Measurements from ENCODE around the gene CACNA2D3. TPM values are rescaled to one million over a fixed set of nuclear protein-coding genes. Genes with fewer than 3 reads are reported as not detected.

CACNA2D3 gene
- total RNA-seq, 1 donor from 2014 or later, result not detected

- no peaks in the 10 kb centered on the region for H3K79me2 ChIP-seq (ENCODE audit: low read depth)
- H2AFZ ChIP-seq (replicated peaks), result no peak overlapping the region
- DNase-seq (ENCODE audit: low spot score), result no peak
- peaks cover 7% of the 10 kb centered on the region for H3K27me3 Mint-ChIP-seq (ENCODE audit: insufficient read depth, low read depth)
- no peaks in the 10 kb centered on the region for H3K36me3 Mint-ChIP-seq
- H3K27ac Mint-ChIP-seq, result no peak overlapping the region
- H3F3A ChIP-seq (ENCODE audit: low read depth), result no peaks in the 10 kb centered on the region
- H4K20me1 ChIP-seq (ENCODE audit: low read depth), result no peaks in the 10 kb centered on the region
- no peak overlapping the region for H3K9ac ChIP-seq
- peaks cover 13% of the 10 kb centered on the region for H3K4me1 Mint-ChIP-seq
- no peak for TF ChIP-seq CTCF (IDR thresholded peaks at IDR 0.05)
- no peak for TF ChIP-seq EZH2phosphoT487 (IDR thresholded peaks at IDR 0.05)
- TF ChIP-seq EZH2 (IDR thresholded peaks at IDR 0.05), result no peak
- no peaks in the 10 kb centered on the region for H3K9me3 ChIP-seq (ENCODE audit: low read depth)
- no peaks in the 10 kb centered on the region for H3K27me3 ChIP-seq
- no peak overlapping the region for H3K4me3 Mint-ChIP-seq
- no peaks in the 10 kb centered on the region for H3K36me3 ChIP-seq
- no peak overlapping the region for H3K27ac ChIP-seq
- H3K4me3 ChIP-seq, result no peak overlapping the region
- H3K4me1 ChIP-seq, result peaks cover 7% of the 10 kb centered on the region
- H3K4me2 ChIP-seq, result no peak overlapping the region
- H3K9me3 Mint-ChIP-seq, result peaks cover 3% of the 10 kb centered on the region
Observed at GRCh38 chr3:54713031-54713430, 590.7 kb downstream of the CACNA2D3 start.

- H3F3A ChIP-seq (ENCODE audit: low read depth), result no peaks in the 10 kb centered on the region
- no peak for DNase-seq (ENCODE audit: low spot score)
- H3K4me3 ChIP-seq, result no peak overlapping the region
- H3K27ac ChIP-seq, result no peak overlapping the region
- TF ChIP-seq EZH2phosphoT487 (IDR thresholded peaks at IDR 0.05), result no peak
- no peak for TF ChIP-seq CTCF (IDR thresholded peaks at IDR 0.05)
- H3K9me3 ChIP-seq (ENCODE audit: low read depth), result no peaks in the 10 kb centered on the region
- no peak overlapping the region for H3K9ac ChIP-seq
- H4K20me1 ChIP-seq (ENCODE audit: low read depth), result no peaks in the 10 kb centered on the region
- H3K4me2 ChIP-seq, result no peak overlapping the region
- peaks cover 3% of the 10 kb centered on the region for H3K4me1 ChIP-seq
- H3K9me3 Mint-ChIP-seq, result peaks cover 3% of the 10 kb centered on the region
- H3K4me1 Mint-ChIP-seq, result peaks cover 9% of the 10 kb centered on the region
- no peak overlapping the region for H3K4me3 Mint-ChIP-seq
- no peak overlapping the region for H3K27ac Mint-ChIP-seq
- H3K36me3 Mint-ChIP-seq, result no peaks in the 10 kb centered on the region
- no peaks in the 10 kb centered on the region for H3K79me2 ChIP-seq (ENCODE audit: low read depth)
- no peak overlapping the region for H2AFZ ChIP-seq (replicated peaks)
- H3K27me3 ChIP-seq, result no peaks in the 10 kb centered on the region
- no peaks in the 10 kb centered on the region for H3K36me3 ChIP-seq
- peaks cover 7% of the 10 kb centered on the region for H3K27me3 Mint-ChIP-seq (ENCODE audit: insufficient read depth, low read depth)
Observed at GRCh38 chr3:54713455-54713854, 591.1 kb downstream of the CACNA2D3 start.

GRCh38 chr3:54714035-54714434 is 591.7 kb downstream of the CACNA2D3 start:
- TF ChIP-seq EZH2 (IDR thresholded peaks at IDR 0.05) (no peak), EZH2phosphoT487 (IDR thresholded peaks at IDR 0.05) (no peak)
- H3K27ac ChIP-seq, result no peak overlapping the region
- no peak overlapping the region for H3K4me3 ChIP-seq
- H3K9me3 ChIP-seq (ENCODE audit: low read depth), result no peaks in the 10 kb centered on the region
- H3K4me1 ChIP-seq, result no peaks in the 10 kb centered on the region
- H3F3A ChIP-seq (ENCODE audit: low read depth), result no peaks in the 10 kb centered on the region
- H3K4me1 Mint-ChIP-seq, result peaks cover 9% of the 10 kb centered on the region
- H3K4me2 ChIP-seq, result no peak overlapping the region
- no peaks in the 10 kb centered on the region for H3K36me3 ChIP-seq
- peaks cover 3% of the 10 kb centered on the region for H3K9me3 Mint-ChIP-seq
- no peaks in the 10 kb centered on the region for H3K27me3 ChIP-seq
- no peak overlapping the region for H3K9ac ChIP-seq
- no peak overlapping the region for H3K4me3 Mint-ChIP-seq
- H3K27me3 Mint-ChIP-seq (ENCODE audit: insufficient read depth, low read depth), result peaks cover 7% of the 10 kb centered on the region
- no peaks in the 10 kb centered on the region for H3K36me3 Mint-ChIP-seq
- DNase-seq (ENCODE audit: low spot score), result no peak
- H3K79me2 ChIP-seq (ENCODE audit: low read depth), result no peaks in the 10 kb centered on the region
- no peaks in the 10 kb centered on the region for H4K20me1 ChIP-seq (ENCODE audit: low read depth)
- H2AFZ ChIP-seq (replicated peaks), result no peak overlapping the region
- H3K27ac Mint-ChIP-seq, result peak overlapping the region; percentile 1

DNA sequence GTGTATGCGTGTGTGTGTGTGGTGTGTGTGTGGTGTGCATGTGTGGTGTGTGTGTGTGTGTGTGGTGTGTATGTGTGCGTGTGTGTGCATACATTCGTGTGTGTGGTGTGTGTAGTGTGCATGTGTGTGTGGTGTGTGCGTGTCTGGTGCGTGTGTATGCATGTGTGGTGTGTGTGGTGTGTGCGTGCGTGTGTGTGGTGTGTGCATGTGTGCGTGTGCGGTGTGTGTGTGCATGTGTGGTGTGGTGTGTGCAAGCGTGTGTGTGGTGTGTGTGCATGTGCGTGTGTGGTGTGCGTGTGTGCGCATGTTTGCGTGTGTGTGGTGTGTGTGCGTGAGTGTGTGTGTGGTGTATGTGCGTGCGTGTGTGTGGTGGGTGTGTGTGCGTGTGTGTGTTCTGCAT is 595.2 kb downstream of the CACNA2D3 start:
- Histone ChIP-seq H3K9me3 (ENCODE audit: low read depth) (no peaks in the 10 kb centered on the region), H3K27ac (no peak overlapping the region), H3K79me2 (ENCODE audit: low read depth) (no peaks in the 10 kb centered on the region), H3F3A (ENCODE audit: low read depth) (no peaks in the 10 kb centered on the region), H2AFZ (replicated peaks) (no peak overlapping the region), H4K20me1 (ENCODE audit: low read depth) (no peaks in the 10 kb centered on the region), H3K4me1 (no peaks in the 10 kb centered on the region), H3K27me3 (no peaks in the 10 kb centered on the region), H3K36me3 (no peaks in the 10 kb centered on the region), H3K9ac (no peak overlapping the region), H3K4me2 (no peak overlapping the region), H3K4me3 (no peak overlapping the region)
- no peak for DNase-seq (ENCODE audit: low spot score)
- Mint-ChIP-seq H3K4me1 (peaks cover 3% of the 10 kb centered on the region), H3K9me3 (peaks cover 3% of the 10 kb centered on the region), H3K4me3 (no peak overlapping the region), H3K36me3 (no peaks in the 10 kb centered on the region), H3K27me3 (ENCODE audit: insufficient read depth, low read depth) (peaks cover 5% of the 10 kb centered on the region), H3K27ac (no peak overlapping the region)
- no peak for TF ChIP-seq EZH2 (IDR thresholded peaks at IDR 0.05)
- no peak for TF ChIP-seq CTCF (IDR thresholded peaks at IDR 0.05)
- no peak for TF ChIP-seq EZH2phosphoT487 (IDR thresholded peaks at IDR 0.05)
